ENCODE data around the gene FNDC4. TPM values are rescaled to one million over a fixed set of nuclear protein-coding genes. Genes with fewer than 3 reads are reported as not detected.

Gene FNDC4
- total and polyA plus RNA-seq, 2 of the 8 experiments (the other 6 are each of a cell fraction or from before 2014, with no cell fraction given): 14.1 to 14.7 TPM

GRCh38 chr2:27522400-27522945, 27.5 kb upstream of the FNDC4 start:
- Histone ChIP-seq H3K18ac (ENCODE audit: extremely low read depth, low read length) (no peak overlapping the region), H2BK15ac (ENCODE audit: low read length) (no peak overlapping the region), H2BK5ac (ENCODE audit: low read depth, low read length) (no peak overlapping the region), H3K27ac (ENCODE audit: low read depth, low read length) (no peak overlapping the region), H3K56ac (replicated peaks; ENCODE audit: insufficient read length, low read depth, low read length) (no peak overlapping the region), H3K4me3 (ENCODE audit: extremely low read depth in 1 of 4, insufficient read depth in 2 of 4, low read depth in 3 of 4, low read length in 4 of 4) (no peak overlapping the region), H3K36me3 (ENCODE audit: control insufficient read depth in 2 of 4, insufficient read depth in 4 of 4, low read length in 3 of 4) (no peaks in the 10 kb centered on the region), H3K14ac (ENCODE audit: insufficient read length) (no peak overlapping the region), H2BK20ac (ENCODE audit: low read length) (no peak overlapping the region), H3K27me3 (replicated peaks in 1 of 4; ENCODE audit: control insufficient read depth in 3 of 4, extremely low read depth in 1 of 4, insufficient read depth in 3 of 4, low read length in 3 of 4) (no peaks in the 10 kb centered on the region), H3K9ac (replicated peaks in 1 of 4; ENCODE audit: extremely low read depth in 1 of 4, low read depth in 3 of 4, low read length in 3 of 4) (no peak overlapping the region), H3K23ac (ENCODE audit: insufficient read length) (no peak overlapping the region), H4K8ac (ENCODE audit: extremely low read depth, insufficient read depth, low read length) (no peak overlapping the region), H3K4me1 (replicated peaks in 1 of 4; ENCODE audit: control insufficient read depth in 3 of 4, insufficient read depth in 4 of 4, low read length in 3 of 4) (no peaks in the 10 kb centered on the region), H2AFZ (ENCODE audit: low read length) (no peak overlapping the region), H2AK5ac (ENCODE audit: low read depth, low read length) (no peak overlapping the region), H2BK120ac (replicated peaks; ENCODE audit: low read depth, low read length) (no peak overlapping the region), H3K79me1 (ENCODE audit: low read depth, low read length) (no peaks in the 10 kb centered on the region), H3K9me3 (ENCODE audit: insufficient read depth in 2 of 2, low read depth in 1 of 2, low read length in 1 of 2) (no peaks in the 10 kb centered on the region), H3K4me2 (ENCODE audit: insufficient read depth in 1 of 2, low read depth in 2 of 2, low read length in 2 of 2) (no peak overlapping the region), H4K20me1 (replicated peaks in 1 of 2; ENCODE audit: control insufficient read depth in 1 of 2, insufficient read depth in 2 of 2, low read length in 2 of 2) (no peaks in the 10 kb centered on the region), H3K4ac (replicated peaks; ENCODE audit: insufficient read length, low read depth, low read length) (no peak overlapping the region), H3K79me2 (ENCODE audit: control insufficient read depth in 1 of 2, insufficient read depth in 2 of 2, low read length in 2 of 2) (no peaks in the 10 kb centered on the region), H4K91ac (replicated peaks; ENCODE audit: insufficient read length, low read length) (no peak overlapping the region), H3K23me2 (ENCODE audit: low read depth, low read length) (no peaks in the 10 kb centered on the region), H2BK12ac (ENCODE audit: low read depth, low read length) (no peak overlapping the region), H4K5ac (ENCODE audit: insufficient read length, low read depth, low read length) (no peak overlapping the region)
- DNase-seq (ENCODE audit: low read depth in 1 of 2, low spot score in 2 of 2): no peak
- ChIA-PET POLR2A (ENCODE audit: partially characterized antibody) (no interaction called here), CTCF (ENCODE audit: partially characterized antibody) (interaction anchor here (1.0 kb wide), 1 partner anchor 13 kb away, joined by 3 read pairs; no protein-coding TSS in a partner anchor)
- WGBS, 2 experiments (ENCODE audit: extremely low coverage in 1 of 2, insufficient coverage in 1 of 2, insufficient read length in 1 of 2, insufficient replicate concordance in 2 of 2, low coverage in 1 of 2, low lambda C conversion rate in 2 of 2, missing lambda C conversion rate in 1 of 2): 95% methylated on average over 7 of the region's 7 CpGs; no CpG with 5 or more reads in 1 of the 2 experiments
- no peak for FAIRE-seq
- no peak for TF ChIP-seq SIRT6 (IDR thresholded peaks at IDR 0.05; ENCODE audit: low read length)
- no peak for TF ChIP-seq RXRA (IDR thresholded peaks at IDR 0.05; ENCODE audit: insufficient read depth, low read depth, low read length)
- TF ChIP-seq MAFK (IDR thresholded peaks at IDR 0.05; ENCODE audit: low read depth, low read length): no peak
- TF ChIP-seq CTCF (IDR thresholded peaks at IDR 0.05; ENCODE audit: control extremely low read depth in 1 of 3, insufficient read depth in 1 of 3, low read depth in 1 of 3, low read length in 3 of 3): no peak
- no peak for TF ChIP-seq POLR2A (IDR thresholded peaks at IDR 0.05; ENCODE audit: control extremely low read depth in 1 of 2, low read depth in 2 of 2, low read length in 2 of 2)
- TF ChIP-seq SP2 (IDR thresholded peaks at IDR 0.05; ENCODE audit: low read length): no peak
- no peak for TF ChIP-seq CTBP2 (IDR thresholded peaks at IDR 0.05; ENCODE audit: borderline replicate concordance, insufficient read depth, insufficient read length, low read length)
- no peak for TF ChIP-seq JUND (IDR thresholded peaks at IDR 0.05; ENCODE audit: low read length)
- no peak for TF ChIP-seq EZH2 (IDR thresholded peaks at IDR 0.05; ENCODE audit: low read depth, low read length, severe bottlenecking)
- TF ChIP-seq CEBPB (IDR thresholded peaks at IDR 0.05; ENCODE audit: low read depth, low read length): no peak
- TF ChIP-seq SIX5 (IDR thresholded peaks at IDR 0.05; ENCODE audit: low read depth, low read length): no peak
- TF ChIP-seq SAP30 (IDR thresholded peaks at IDR 0.05; ENCODE audit: insufficient read depth, insufficient replicate concordance, low read length): no peak
